SJSA1 (cell line): ENCODE measurements around the gene AMOTL1. TPM values are rescaled to one million over a fixed set of nuclear protein-coding genes. Genes with fewer than 3 reads are reported as not detected.
"Not testable (repeated sequence)": the region's sequence is repeated elsewhere in the genome, so short reads cannot be mapped to it uniquely, and the experiment has no call there.

ENCODE experiments used
- DNase-seq, 2 experiments: peaks; one replicate each; pipeline ENCODE4 v3.0.0-alpha.2; 2015 to 2020; ENCODE audit warnings: low spot score in 2 of 2, low read depth in 1 of 2
- H3K27ac ChIP-seq: fragments of 250-450 bp; sonication (Bioruptor Pico); 2 replicates; pipeline ENCODE4 v1.5.1; 2020; ENCODE audit warnings: mild to moderate bottlenecking, moderate library complexity
- H3K27me3 ChIP-seq: fragments of 250-450 bp; sonication (Bioruptor Pico); replicated peaks from 2 replicates; pipeline ENCODE4 v1.5.1; 2020; ENCODE audit warnings: mild to moderate bottlenecking, moderate library complexity
- H3K36me3 ChIP-seq: fragments of 250-450 bp; sonication (Bioruptor Pico); 2 replicates; pipeline ENCODE4 v1.5.1; 2020; ENCODE audit warnings: mild to moderate bottlenecking
- H3K4me1 ChIP-seq: fragments of 250-450 bp; sonication (Bioruptor Pico); replicated peaks from 2 replicates; pipeline ENCODE4 v1.6.1; 2021; ENCODE audit warnings: mild to moderate bottlenecking
- H3K4me3 ChIP-seq: fragments of 250-450 bp; sonication (Bioruptor Pico); 2 replicates; pipeline ENCODE4 v1.5.1; 2020; ENCODE audit warnings: mild to moderate bottlenecking
- H3K9me3 ChIP-seq: fragments of 250-450 bp; sonication (Bioruptor Pico); replicated peaks from 2 replicates; pipeline ENCODE4 v1.5.1; 2020; ENCODE audit warnings: mild to moderate bottlenecking
- total RNA-seq: library from RNA; depleted of rRNA; stranded (reverse); fragments of >200 nt; shearing (Covaris generic); gene quantifications from 2 replicates; pipeline ENCODE4 v1.2.3, GENCODE V29; 2014

The AMOTL1 gene
- total RNA-seq, 1 experiment from 2014 or later, result 14.8 TPM

- Histone ChIP-seq H3K4me3 (no peak overlapping the region), H3K9me3 (no peaks in the 10 kb centered on the region), H3K36me3 (0 out of 2 replicates have a peak, but pooled peaks cover 3% of the 10 kb centered on the region), H3K4me1 (peaks cover 25% of the 10 kb centered on the region), H3K27me3 (no peaks in the 10 kb centered on the region), H3K27ac (no peak overlapping the region)
- DNase-seq, result no peak
These were observed 69.2 kb downstream of the AMOTL1 start for GRCh38 chr11:94837317-94837716.

GRCh38 chr11:94838027-94838731 is 70.0 kb downstream of the AMOTL1 start:
- H3K4me3 ChIP-seq, result no peak overlapping the region
- DNase-seq, result no peak
- H3K27me3 ChIP-seq, result no peaks in the 10 kb centered on the region
- H3K27ac ChIP-seq, result no peak overlapping the region
- H3K9me3 ChIP-seq, result no peaks in the 10 kb centered on the region
- H3K4me1 ChIP-seq, result peaks cover 25% of the 10 kb centered on the region
- no peaks in the 10 kb centered on the region for H3K36me3 ChIP-seq

DNA sequence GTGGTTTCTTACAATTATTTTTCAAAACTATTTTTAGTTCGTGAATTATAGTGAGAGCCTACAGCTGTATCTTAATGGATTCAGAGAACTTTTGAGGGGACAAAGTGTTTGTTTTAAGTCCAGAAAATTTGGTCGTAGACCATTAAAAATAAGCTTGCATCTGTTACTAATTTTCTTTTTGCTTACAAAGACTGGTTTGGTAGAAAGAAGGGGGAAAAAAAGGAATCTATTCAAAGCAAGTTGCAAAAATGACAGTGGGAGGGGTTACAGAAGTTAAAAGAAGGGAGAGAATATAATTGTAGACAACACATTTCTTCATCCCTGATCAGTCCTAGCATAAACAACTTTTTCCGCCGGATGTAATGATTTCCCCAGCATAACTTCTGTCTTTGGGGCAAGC is 72.1 kb downstream of the AMOTL1 start:
- no peaks in the 10 kb centered on the region for H3K36me3 ChIP-seq
- H3K27me3 ChIP-seq, result no peaks in the 10 kb centered on the region
- H3K4me3 ChIP-seq, result no peak overlapping the region
- H3K4me1 ChIP-seq, result peaks cover 15% of the 10 kb centered on the region
- no peak overlapping the region for H3K27ac ChIP-seq
- no peak for DNase-seq
- H3K9me3 ChIP-seq, result no peaks in the 10 kb centered on the region

DNA sequence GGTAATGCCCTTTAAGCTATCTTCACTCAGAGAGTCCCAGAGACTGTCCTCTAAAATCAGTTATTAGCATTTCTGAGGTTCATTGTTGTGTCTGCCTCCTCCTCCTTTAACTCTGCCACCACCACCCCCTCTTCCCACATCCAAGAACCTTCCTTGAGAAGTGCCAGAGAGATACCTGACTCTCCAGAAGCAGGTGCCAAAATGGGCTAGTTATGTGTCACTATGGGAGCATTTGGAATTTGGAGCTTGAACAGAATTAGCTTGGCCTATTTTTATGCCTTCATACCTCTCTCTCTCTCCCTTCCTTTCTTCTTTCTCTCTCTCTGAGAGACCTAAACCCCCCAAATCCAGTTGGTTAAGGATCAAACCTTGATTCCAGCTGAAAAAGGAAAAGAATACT is 75.9 kb downstream of the AMOTL1 start:
- no peaks in the 10 kb centered on the region for H3K36me3 ChIP-seq
- no peak for DNase-seq
- no peak overlapping the region for H3K4me3 ChIP-seq
- H3K4me1 ChIP-seq, result 0 out of 2 replicates have a peak, but pooled peaks cover 7% of the 10 kb centered on the region
- no peaks in the 10 kb centered on the region for H3K27me3 ChIP-seq
- H3K27ac ChIP-seq, result no peak overlapping the region
- no peaks in the 10 kb centered on the region for H3K9me3 ChIP-seq

DNA sequence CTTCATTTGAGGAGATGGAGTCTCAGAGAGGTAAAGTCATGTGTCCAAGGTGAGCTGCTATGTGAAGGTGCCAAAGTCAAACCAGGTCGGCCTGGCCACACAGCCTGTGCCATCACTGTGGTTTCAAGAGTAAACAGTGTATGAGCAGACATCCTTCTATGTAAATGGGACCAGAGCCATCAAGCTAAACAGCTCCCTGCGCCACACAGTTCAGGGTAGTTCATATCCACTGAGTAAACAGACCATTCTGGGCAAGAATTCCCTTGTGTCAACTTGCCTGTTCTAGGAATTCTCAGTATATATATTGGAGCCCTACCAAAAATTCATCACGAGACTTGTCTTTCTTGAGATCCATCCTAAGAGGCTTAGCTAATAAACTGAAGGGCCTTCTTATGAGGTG is 77.5 kb downstream of the AMOTL1 start:
- H3K27me3 ChIP-seq, result no peaks in the 10 kb centered on the region
- H3K36me3 ChIP-seq, result no peaks in the 10 kb centered on the region
- no peaks in the 10 kb centered on the region for H3K9me3 ChIP-seq
- 0 out of 2 replicates have a peak, but pooled peaks cover 7% of the 10 kb centered on the region for H3K4me1 ChIP-seq
- DNase-seq, result no peak
- no peak overlapping the region for H3K4me3 ChIP-seq
- no peak overlapping the region for H3K27ac ChIP-seq

DNA sequence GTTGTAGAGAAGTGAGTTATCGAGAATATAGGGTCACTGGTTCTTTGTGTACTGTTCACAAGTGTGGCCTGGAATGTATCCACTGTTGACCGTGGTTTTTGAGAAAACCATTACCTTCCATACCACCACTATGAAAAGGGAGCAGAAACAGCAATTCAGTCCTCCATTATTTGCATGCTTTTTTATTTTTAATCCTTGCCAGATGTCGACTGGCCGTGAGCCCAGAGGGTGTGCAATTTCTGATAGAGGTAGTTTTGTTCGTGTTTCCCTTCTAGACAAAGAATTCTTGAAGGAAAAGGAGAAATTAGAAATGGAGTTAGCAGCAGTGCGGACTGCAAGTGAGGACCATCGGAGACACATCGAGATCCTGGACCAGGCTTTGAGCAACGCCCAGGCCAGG is 81.7 kb downstream of the AMOTL1 start:
- no peak overlapping the region for H3K4me3 ChIP-seq
- no peaks in the 10 kb centered on the region for H3K9me3 ChIP-seq
- H3K4me1 ChIP-seq, result 0 out of 2 replicates have a peak, but pooled peaks cover 7% of the 10 kb centered on the region
- no peak overlapping the region for H3K27ac ChIP-seq
- no peak for DNase-seq
- H3K36me3 ChIP-seq, result no peaks in the 10 kb centered on the region
- no peaks in the 10 kb centered on the region for H3K27me3 ChIP-seq

DNA sequence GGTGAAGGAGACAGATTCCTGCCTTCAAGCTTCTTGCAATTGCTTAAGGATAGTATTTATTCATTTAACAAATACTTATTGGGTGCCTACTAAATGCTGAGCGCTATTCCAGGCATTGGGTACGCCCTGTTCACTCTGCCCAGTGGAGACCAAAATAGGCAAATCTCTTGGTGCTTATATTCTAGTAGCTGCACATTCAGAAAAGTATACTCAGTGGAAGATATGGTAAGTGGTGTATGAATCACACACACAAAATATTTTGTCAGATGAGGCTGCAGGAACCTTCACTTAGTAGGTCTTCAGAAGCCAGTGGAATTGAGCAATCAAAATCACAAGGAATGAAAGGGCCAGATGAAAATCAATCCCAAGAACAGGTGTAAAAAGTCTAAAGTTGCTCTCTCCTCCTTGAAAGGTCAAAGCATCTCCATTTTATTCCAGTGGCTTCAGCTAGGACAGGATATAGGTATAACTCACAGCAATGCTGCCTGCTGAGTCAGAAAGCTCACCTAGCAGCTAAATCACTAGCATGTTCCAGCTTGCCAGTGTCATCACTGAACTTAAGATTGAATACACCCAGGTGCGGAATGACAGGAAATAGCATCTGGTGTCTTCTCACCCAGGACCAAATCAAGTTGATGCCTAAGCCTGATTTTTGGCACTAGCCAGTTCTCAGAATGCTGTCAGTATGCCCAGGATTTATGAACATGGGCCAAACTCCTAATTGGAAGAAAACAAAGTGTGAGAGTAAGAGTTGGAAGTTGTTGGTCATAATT is 83.9 kb downstream of the AMOTL1 start:
- H3K9me3 ChIP-seq, result no peaks in the 10 kb centered on the region
- H3K27ac ChIP-seq, result no peak overlapping the region
- DNase-seq, result no peak
- no peaks in the 10 kb centered on the region for H3K36me3 ChIP-seq
- H3K4me1 ChIP-seq, result no peaks in the 10 kb centered on the region
- no peak overlapping the region for H3K4me3 ChIP-seq
- no peaks in the 10 kb centered on the region for H3K27me3 ChIP-seq

- not testable (repeated sequence) for H3K4me3 ChIP-seq, H3K27me3 ChIP-seq, H3K27ac ChIP-seq, DNase-seq, H3K9me3 ChIP-seq, H3K36me3 ChIP-seq, H3K4me1 ChIP-seq
These were observed 85.1 kb downstream of the AMOTL1 start for GRCh38 chr11:94853288-94853687.

GRCh38 chr11:94853836-94854235 is 85.7 kb downstream of the AMOTL1 start:
- H3K4me3 ChIP-seq, result no peak overlapping the region
- H3K9me3 ChIP-seq, result no peaks in the 10 kb centered on the region
- H3K36me3 ChIP-seq, result no peaks in the 10 kb centered on the region
- H3K4me1 ChIP-seq, result no peaks in the 10 kb centered on the region
- DNase-seq, result no peak
- no peaks in the 10 kb centered on the region for H3K27me3 ChIP-seq
- H3K27ac ChIP-seq, result no peak overlapping the region

GRCh38 chr11:94854770-94855633 is 86.8 kb downstream of the AMOTL1 start:
- Histone ChIP-seq H3K27ac (no peak overlapping the region), H3K27me3 (no peaks in the 10 kb centered on the region), H3K9me3 (no peaks in the 10 kb centered on the region), H3K4me3 (no peak overlapping the region), H3K4me1 (no peaks in the 10 kb centered on the region), H3K36me3 (no peaks in the 10 kb centered on the region)
- no peak for DNase-seq

- Histone ChIP-seq H3K27me3 (no peaks in the 10 kb centered on the region), H3K36me3 (no peaks in the 10 kb centered on the region), H3K4me3 (no peak overlapping the region), H3K4me1 (no peaks in the 10 kb centered on the region), H3K27ac (no peak overlapping the region), H3K9me3 (no peaks in the 10 kb centered on the region)
- DNase-seq, result no peak
These were observed 87.5 kb downstream of the AMOTL1 start for GRCh38 chr11:94855666-94856065.

- Histone ChIP-seq H3K9me3 (no peaks in the 10 kb centered on the region), H3K27ac (no peak overlapping the region), H3K4me3 (no peak overlapping the region), H3K4me1 (no peaks in the 10 kb centered on the region), H3K27me3 (no peaks in the 10 kb centered on the region), H3K36me3 (no peaks in the 10 kb centered on the region)
- no peak for DNase-seq
These were observed 88.3 kb downstream of the AMOTL1 start for GRCh38 chr11:94856443-94856842.

- no peak overlapping the region for H3K4me3 ChIP-seq
- H3K9me3 ChIP-seq, result no peaks in the 10 kb centered on the region
- no peaks in the 10 kb centered on the region for H3K36me3 ChIP-seq
- no peak for DNase-seq
- H3K27me3 ChIP-seq, result no peaks in the 10 kb centered on the region
- no peak overlapping the region for H3K27ac ChIP-seq
- H3K4me1 ChIP-seq, result no peaks in the 10 kb centered on the region
These were observed 89.2 kb downstream of the AMOTL1 start for GRCh38 chr11:94857337-94857736.
